ENCODE data around the gene ZAP70.

Gene ZAP70

GRCh38 chr2:97714084-97714949, 941 bp downstream of the ZAP70 start:
- Histone ChIP-seq H3K4me3 (ENCODE audit: low read length) (no peak overlapping the region), H3K9ac (ENCODE audit: low read length) (no peak overlapping the region), H3K9me3 (ENCODE audit: control insufficient read depth, low read length) (no peaks in the 10 kb centered on the region), H3K4me1 (ENCODE audit: control insufficient read depth, insufficient read depth, low read length) (no peaks in the 10 kb centered on the region), H3K36me3 (ENCODE audit: control insufficient read depth, insufficient read depth, low read length) (no peaks in the 10 kb centered on the region), H3K27me3 (ENCODE audit: control insufficient read depth, insufficient read depth, low read length) (peaks cover 4% of the 10 kb centered on the region)

DNA sequence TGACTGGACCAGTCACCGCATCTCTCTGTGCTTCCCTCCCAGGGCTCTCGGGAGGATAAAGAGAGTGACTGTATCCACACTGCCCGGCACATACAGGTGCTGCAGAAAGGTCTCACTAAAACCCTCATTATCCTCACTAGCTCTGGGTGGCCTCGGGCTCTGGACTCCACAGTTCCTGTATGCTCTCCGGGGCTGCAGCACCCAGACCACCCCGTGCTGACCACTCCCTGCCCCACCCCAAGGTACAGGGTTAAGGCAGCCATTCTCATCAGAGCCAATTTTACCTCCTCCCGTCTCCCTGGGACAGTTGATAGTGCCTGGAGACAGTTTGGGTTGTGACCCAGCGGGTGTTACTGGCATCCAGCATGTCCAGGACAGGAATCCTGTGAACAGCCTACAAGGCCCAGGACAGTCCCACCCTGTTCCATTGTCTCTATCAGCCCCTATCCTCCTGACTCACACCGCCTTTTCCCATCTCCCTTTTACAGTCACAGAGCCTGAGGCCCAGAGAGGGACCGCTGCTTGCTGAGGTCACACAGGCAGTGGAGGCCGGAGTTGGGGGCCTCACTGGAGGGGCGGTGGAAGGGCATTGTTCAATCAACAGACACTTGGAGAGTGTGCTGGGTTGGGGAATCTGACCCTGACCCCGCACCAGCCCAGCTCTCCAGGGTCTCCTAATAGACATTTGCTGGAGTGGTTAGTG, 1.7 kb downstream of the ZAP70 start:
- peaks cover 4% of the 10 kb centered on the region for H3K27me3 ChIP-seq (ENCODE audit: control insufficient read depth, insufficient read depth, low read length)
- H3K36me3 ChIP-seq (ENCODE audit: control insufficient read depth, insufficient read depth, low read length) = no peaks in the 10 kb centered on the region
- H3K9ac ChIP-seq (ENCODE audit: low read length) = no peak overlapping the region
- no peak overlapping the region for H3K4me3 ChIP-seq (ENCODE audit: low read length)
- no peaks in the 10 kb centered on the region for H3K4me1 ChIP-seq (ENCODE audit: control insufficient read depth, insufficient read depth, low read length)
- H3K9me3 ChIP-seq (ENCODE audit: control insufficient read depth, low read length) = no peaks in the 10 kb centered on the region

GRCh38 chr2:97715951-97716694, 2.7 kb downstream of the ZAP70 start:
- Histone ChIP-seq H3K9ac (ENCODE audit: low read length) (no peak overlapping the region), H3K9me3 (ENCODE audit: control insufficient read depth, low read length) (no peaks in the 10 kb centered on the region), H3K27me3 (ENCODE audit: control insufficient read depth, insufficient read depth, low read length) (no peaks in the 10 kb centered on the region), H3K4me1 (ENCODE audit: control insufficient read depth, insufficient read depth, low read length) (no peaks in the 10 kb centered on the region), H3K4me3 (ENCODE audit: low read length) (no peak overlapping the region), H3K36me3 (ENCODE audit: control insufficient read depth, insufficient read depth, low read length) (no peaks in the 10 kb centered on the region)

DNA sequence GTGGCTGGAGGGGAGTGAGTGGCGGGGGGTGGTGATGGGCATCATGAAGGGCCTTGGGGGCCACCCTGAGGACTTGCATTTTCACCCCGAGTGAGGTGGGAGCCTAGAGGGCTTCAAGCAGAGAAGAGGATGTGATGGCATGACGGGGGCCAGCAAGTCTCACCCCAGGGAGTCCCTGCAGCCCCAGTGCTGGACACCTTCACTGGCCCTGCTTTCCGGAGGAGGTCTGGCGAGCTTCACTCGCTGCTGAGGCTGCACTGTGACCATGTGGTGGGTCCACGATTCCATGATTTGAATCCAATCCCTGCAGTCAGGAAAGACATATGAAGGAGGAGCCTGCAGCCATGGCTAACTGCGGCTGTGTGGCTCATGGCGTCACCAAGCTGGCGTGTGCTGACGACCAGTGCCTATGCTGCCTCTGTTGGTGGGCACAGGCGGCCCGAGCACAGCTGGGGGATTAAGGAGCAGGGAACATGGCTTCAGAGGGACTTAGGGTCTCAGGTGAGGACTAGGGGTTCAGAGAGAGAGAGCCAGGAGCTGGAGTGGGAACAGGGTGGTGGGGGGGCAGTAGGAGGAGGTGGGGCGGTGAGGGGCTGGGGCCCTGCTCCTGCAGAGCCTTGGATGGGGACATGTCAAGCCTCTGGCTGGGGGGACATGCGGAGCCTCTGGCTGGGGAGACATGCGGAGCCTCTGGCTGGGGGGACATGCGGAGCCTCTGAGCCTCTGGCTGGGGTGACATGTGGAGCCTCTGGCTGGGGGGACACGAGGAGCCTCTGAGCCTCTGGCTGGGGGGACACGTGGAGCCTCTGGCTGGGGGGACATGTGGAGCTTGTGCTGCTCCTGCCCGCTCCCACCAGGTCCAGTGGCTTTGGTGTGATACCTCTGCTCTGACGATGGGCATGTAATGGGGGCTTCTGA, 3.6 kb downstream of the ZAP70 start:
- Histone ChIP-seq H3K27me3 (ENCODE audit: control insufficient read depth, insufficient read depth, low read length) (no peaks in the 10 kb centered on the region), H3K9me3 (ENCODE audit: control insufficient read depth, low read length) (no peaks in the 10 kb centered on the region), H3K4me3 (ENCODE audit: low read length) (no peak overlapping the region), H3K4me1 (ENCODE audit: control insufficient read depth, insufficient read depth, low read length) (no peaks in the 10 kb centered on the region), H3K36me3 (ENCODE audit: control insufficient read depth, insufficient read depth, low read length) (no peaks in the 10 kb centered on the region), H3K9ac (ENCODE audit: low read length) (no peak overlapping the region)

DNA sequence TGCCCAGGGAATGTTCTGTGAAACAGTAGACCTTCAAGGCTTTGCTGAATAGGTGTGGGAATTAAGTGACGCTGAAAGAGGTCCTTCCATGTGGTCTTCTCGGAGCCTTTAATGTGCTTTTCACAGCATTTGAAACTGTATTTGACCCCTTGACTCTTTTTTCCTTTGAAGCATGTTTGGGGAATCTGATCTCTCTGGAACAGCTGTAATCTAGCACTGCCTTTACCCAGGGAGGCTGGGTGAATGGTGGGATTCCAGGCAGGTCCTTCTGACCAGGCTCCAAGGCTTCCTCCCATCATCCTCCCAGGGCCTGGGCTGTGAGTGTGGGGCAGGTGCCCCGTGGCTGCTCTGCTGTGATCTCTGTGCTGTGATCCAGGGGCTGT, 4.2 kb downstream of the ZAP70 start:
- no peak overlapping the region for H3K4me3 ChIP-seq (ENCODE audit: low read length)
- no peak overlapping the region for H3K9ac ChIP-seq (ENCODE audit: low read length)
- no peaks in the 10 kb centered on the region for H3K27me3 ChIP-seq (ENCODE audit: control insufficient read depth, insufficient read depth, low read length)
- H3K36me3 ChIP-seq (ENCODE audit: control insufficient read depth, insufficient read depth, low read length) = no peaks in the 10 kb centered on the region
- no peaks in the 10 kb centered on the region for H3K9me3 ChIP-seq (ENCODE audit: control insufficient read depth, low read length)
- H3K4me1 ChIP-seq (ENCODE audit: control insufficient read depth, insufficient read depth, low read length) = no peaks in the 10 kb centered on the region

DNA sequence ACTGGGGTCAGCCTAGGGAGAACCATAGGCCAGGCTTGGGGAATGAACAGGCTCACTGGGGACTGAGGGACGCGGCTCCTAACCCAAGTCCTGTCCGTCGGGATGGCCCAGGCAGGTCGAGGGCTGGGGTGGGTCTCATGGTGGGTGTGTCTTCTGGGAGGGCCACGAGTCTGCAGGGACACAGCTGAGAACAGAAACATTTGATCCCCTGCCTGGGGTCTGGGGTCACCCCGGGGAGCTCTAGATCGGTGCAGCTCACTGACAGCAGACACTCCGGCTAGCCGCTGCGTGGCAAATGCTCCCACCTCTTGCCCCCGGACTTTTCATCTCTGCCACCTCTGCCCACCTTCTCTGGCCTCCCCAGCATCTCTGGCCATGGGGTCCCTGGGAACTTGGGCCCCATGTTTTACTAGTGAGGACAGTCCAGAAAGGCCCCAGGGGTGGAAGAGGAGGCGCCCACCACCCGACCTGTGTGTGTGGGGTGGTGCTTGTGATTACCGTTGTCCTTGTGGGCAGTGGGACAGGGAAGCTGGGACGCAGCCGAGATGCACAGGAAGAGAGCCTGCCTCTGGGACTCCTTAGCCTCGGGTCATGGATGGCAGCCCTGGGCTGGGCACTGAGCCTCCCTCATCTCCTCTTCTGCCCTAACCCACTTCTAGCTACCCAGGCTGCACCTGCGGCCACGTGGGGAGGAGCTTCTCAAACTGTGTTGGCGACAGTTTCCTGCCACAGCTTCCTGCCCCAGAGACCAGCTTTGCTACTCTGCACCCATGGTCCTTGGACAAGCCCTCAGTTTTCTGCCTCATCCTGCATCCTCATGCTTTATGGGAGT, 4.9 kb downstream of the ZAP70 start:
- H3K4me1 ChIP-seq (ENCODE audit: control insufficient read depth, insufficient read depth, low read length) = no peaks in the 10 kb centered on the region
- no peaks in the 10 kb centered on the region for H3K36me3 ChIP-seq (ENCODE audit: control insufficient read depth, insufficient read depth, low read length)
- no peaks in the 10 kb centered on the region for H3K9me3 ChIP-seq (ENCODE audit: control insufficient read depth, low read length)
- no peak overlapping the region for H3K9ac ChIP-seq (ENCODE audit: low read length)
- H3K4me3 ChIP-seq (ENCODE audit: low read length) = no peak overlapping the region
- H3K27me3 ChIP-seq (ENCODE audit: control insufficient read depth, insufficient read depth, low read length) = no peaks in the 10 kb centered on the region

DNA sequence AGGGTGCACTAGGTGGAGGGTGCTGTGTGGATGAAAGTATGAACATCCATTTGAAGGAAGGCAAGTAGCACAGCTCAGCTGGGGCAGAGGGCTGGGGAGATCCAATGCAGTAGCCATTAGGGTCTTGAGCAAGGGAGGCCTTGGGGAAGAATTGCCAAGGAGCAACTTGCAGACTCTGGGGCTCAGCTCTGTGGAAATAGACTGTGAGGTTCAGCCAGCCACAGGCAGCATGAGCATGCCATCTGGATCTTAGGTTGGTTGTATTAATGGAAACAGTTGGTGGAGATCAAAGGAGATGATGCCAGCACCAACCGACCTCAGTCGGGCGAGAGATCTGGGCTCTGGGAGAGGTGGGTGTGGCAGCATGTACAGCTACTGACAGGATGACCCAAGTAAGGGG, 5.6 kb downstream of the ZAP70 start:
- no peaks in the 10 kb centered on the region for H3K9me3 ChIP-seq (ENCODE audit: control insufficient read depth, low read length)
- H3K4me3 ChIP-seq (ENCODE audit: low read length) = no peak overlapping the region
- no peak overlapping the region for H3K9ac ChIP-seq (ENCODE audit: low read length)
- no peaks in the 10 kb centered on the region for H3K36me3 ChIP-seq (ENCODE audit: control insufficient read depth, insufficient read depth, low read length)
- no peaks in the 10 kb centered on the region for H3K4me1 ChIP-seq (ENCODE audit: control insufficient read depth, insufficient read depth, low read length)
- H3K27me3 ChIP-seq (ENCODE audit: control insufficient read depth, insufficient read depth, low read length) = no peaks in the 10 kb centered on the region

DNA sequence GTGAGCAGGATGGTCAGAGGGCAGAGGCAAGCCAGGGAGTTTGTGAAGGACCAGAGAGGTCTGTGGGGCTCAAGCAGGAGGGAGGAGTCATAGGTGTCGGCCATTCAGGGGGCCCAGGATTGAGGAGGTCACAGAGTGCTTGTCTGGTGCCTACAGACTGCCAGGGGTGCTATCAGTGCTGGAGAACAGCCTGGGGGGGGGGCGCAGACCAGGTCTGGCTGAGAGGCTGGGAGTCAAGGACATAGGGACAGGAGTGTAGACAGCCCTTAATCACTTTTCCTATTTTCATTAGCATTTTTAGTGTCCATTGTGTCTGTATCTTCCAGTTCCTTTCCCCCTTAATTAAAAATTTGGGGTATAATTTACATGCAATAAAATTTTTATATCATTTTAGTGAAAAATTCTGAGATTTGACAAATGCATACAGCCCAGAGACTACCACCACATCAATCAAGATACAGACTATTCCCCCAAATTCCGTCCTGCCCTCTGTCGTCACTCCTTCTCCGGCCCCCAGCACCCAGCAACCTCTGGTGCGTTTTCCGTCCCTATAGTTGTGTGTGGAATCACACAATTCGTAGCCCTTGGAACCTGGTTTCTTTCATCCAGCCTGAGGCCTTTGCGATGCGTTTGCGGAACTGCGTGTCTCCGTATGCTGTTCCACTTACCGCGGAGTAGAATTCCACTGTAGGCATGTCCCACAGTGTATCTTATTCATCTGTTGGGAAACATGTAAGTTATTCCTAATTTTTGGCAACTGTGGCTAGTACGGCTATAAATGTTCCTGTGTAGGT, 6.2 kb downstream of the ZAP70 start:
- Histone ChIP-seq H3K36me3 (ENCODE audit: control insufficient read depth, insufficient read depth, low read length) (no peaks in the 10 kb centered on the region), H3K4me3 (ENCODE audit: low read length) (no peak overlapping the region), H3K9ac (ENCODE audit: low read length) (no peak overlapping the region), H3K4me1 (ENCODE audit: control insufficient read depth, insufficient read depth, low read length) (no peaks in the 10 kb centered on the region), H3K27me3 (ENCODE audit: control insufficient read depth, insufficient read depth, low read length) (peaks cover 4% of the 10 kb centered on the region), H3K9me3 (ENCODE audit: control insufficient read depth, low read length) (no peaks in the 10 kb centered on the region)

DNA sequence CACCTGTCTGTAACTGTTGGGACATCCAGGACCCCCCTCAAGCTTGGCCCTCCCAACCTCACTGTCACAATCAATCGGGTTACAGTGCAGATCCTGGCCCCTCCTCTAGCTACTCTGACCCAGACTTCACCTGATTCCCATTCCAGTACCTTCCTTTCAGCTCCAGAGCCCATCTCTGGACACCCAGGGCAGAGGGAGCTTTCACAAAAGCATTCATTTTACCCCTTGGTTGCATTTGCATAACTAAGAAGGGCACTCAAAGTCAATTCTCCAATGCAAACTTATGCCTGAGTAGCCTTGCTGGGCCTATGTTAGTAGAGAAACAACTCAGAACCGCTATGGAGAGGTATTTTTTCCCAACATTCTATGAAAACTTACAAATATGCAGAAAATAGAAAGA, 7.4 kb downstream of the ZAP70 start:
- Histone ChIP-seq H3K4me3 (ENCODE audit: low read length) (no peak overlapping the region), H3K4me1 (ENCODE audit: control insufficient read depth, insufficient read depth, low read length) (no peaks in the 10 kb centered on the region), H3K36me3 (ENCODE audit: control insufficient read depth, insufficient read depth, low read length) (no peaks in the 10 kb centered on the region)

GRCh38 chr2:97722227-97722626, 8.9 kb downstream of the ZAP70 start:
- no peaks in the 10 kb centered on the region for H3K4me1 ChIP-seq (ENCODE audit: control insufficient read depth, insufficient read depth, low read length)
- H3K9me3 ChIP-seq (ENCODE audit: control insufficient read depth, low read length) = no peaks in the 10 kb centered on the region
- no peak overlapping the region for H3K4me3 ChIP-seq (ENCODE audit: low read length)
- no peak overlapping the region for H3K9ac ChIP-seq (ENCODE audit: low read length)
- no peaks in the 10 kb centered on the region for H3K36me3 ChIP-seq (ENCODE audit: control insufficient read depth, insufficient read depth, low read length)
- peaks cover 4% of the 10 kb centered on the region for H3K27me3 ChIP-seq (ENCODE audit: control insufficient read depth, insufficient read depth, low read length)

More for the DNA sequence above, 7.4 kb downstream of the ZAP70 start:
- Histone ChIP-seq H3K9me3 (ENCODE audit: control insufficient read depth, low read length) (no peaks in the 10 kb centered on the region), H3K9ac (ENCODE audit: low read length) (no peak overlapping the region), H3K27me3 (ENCODE audit: control insufficient read depth, insufficient read depth, low read length) (peaks cover 4% of the 10 kb centered on the region)

Measured in mucosa of stomach (tissue), 1 donor.